ENCODE results near the gene SNAP23. TPM values are rescaled to one million over a fixed set of nuclear protein-coding genes. Genes with fewer than 3 reads are reported as not detected.

Gene SNAP23
- total RNA-seq, 1 experiment from 2014 or later, result 63.2 TPM

DNA sequence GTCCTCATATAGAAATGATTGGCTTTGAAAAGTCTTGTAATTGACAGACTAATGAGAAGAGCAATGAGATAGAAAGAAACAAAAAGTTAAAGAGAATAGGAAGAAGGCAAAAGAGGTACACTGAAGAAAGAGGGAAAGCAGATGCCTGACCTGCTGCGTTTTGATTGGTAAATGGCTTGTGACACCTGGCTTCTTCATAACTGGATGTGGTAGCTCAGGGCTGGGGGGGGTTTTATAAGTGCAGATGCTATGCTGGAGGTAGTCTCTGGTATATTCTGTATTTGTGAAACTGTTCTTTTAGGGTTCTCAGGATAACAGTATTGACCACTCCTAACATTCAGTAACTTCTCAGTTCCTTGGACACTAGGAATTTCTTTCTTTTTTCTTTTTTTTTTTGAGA lies 81.3 kb downstream of the SNAP23 start:
- no CpG with 5 or more reads among the region's 1 CpG for WGBS (ENCODE audit: extremely low coverage, insufficient read length, low lambda C conversion rate)

More for the DNA sequence above, 81.3 kb downstream of the SNAP23 start:
- no peaks in the 10 kb centered on the region for H3K9me3 ChIP-seq (ENCODE audit: control insufficient read depth, low read depth, low read length)
- H2AK5ac ChIP-seq (ENCODE audit: insufficient read length, low read length), result no peak overlapping the region
- no peak overlapping the region for H2BK5ac ChIP-seq (ENCODE audit: insufficient read length, low read length)
- Mint-ChIP-seq H3K9me3 (0 out of 5 replicates have a peak, but pooled peaks cover 0 to 2% of the 10 kb centered on the region in 2 experiments), H3K27ac (no peak overlapping the region), H3K4me3 (peak overlapping the region; percentile 91 to 94), H3K27me3 (ENCODE audit: low read depth) (peaks cover 66% of the 10 kb centered on the region), H3K36me3 (ENCODE audit: insufficient read depth in 1 of 3, low read depth in 3 of 3) (no peaks in the 10 kb centered on the region), H3K4me1 (peaks cover 18 to 20% of the 10 kb centered on the region in 2 experiments)
- no peak overlapping the region for H3K9ac ChIP-seq (ENCODE audit: extremely low read depth, insufficient read length, low read length)
- H4K91ac ChIP-seq (ENCODE audit: insufficient read length, low read depth, low read length), result no peak overlapping the region
- H3K56ac ChIP-seq (ENCODE audit: insufficient read length, low read depth, low read length), result no peak overlapping the region
- H3T11ph ChIP-seq (ENCODE audit: low read length), result no peak overlapping the region
- H3K4ac ChIP-seq (ENCODE audit: low read depth, low read length), result no peak overlapping the region
- H4K5ac ChIP-seq (ENCODE audit: insufficient read length, low read depth, low read length), result no peak overlapping the region
- H2BK12ac ChIP-seq (ENCODE audit: insufficient read length, low read depth, low read length), result no peak overlapping the region
- H3K79me1 ChIP-seq (ENCODE audit: insufficient read depth, low read depth, low read length, poor library complexity, severe bottlenecking), result no peaks in the 10 kb centered on the region
- no peak overlapping the region for H3K27ac ChIP-seq (ENCODE audit: insufficient read length, low read depth, low read length)
- H3K4me2 ChIP-seq (ENCODE audit: insufficient read depth, insufficient read length, low read length), result peak overlapping the region; percentile 62
- no peak overlapping the region for H2BK20ac ChIP-seq (ENCODE audit: low read depth, low read length, poor library complexity, severe bottlenecking)
- DNase-seq, result no peak
- TF ChIP-seq, protein P1, sequence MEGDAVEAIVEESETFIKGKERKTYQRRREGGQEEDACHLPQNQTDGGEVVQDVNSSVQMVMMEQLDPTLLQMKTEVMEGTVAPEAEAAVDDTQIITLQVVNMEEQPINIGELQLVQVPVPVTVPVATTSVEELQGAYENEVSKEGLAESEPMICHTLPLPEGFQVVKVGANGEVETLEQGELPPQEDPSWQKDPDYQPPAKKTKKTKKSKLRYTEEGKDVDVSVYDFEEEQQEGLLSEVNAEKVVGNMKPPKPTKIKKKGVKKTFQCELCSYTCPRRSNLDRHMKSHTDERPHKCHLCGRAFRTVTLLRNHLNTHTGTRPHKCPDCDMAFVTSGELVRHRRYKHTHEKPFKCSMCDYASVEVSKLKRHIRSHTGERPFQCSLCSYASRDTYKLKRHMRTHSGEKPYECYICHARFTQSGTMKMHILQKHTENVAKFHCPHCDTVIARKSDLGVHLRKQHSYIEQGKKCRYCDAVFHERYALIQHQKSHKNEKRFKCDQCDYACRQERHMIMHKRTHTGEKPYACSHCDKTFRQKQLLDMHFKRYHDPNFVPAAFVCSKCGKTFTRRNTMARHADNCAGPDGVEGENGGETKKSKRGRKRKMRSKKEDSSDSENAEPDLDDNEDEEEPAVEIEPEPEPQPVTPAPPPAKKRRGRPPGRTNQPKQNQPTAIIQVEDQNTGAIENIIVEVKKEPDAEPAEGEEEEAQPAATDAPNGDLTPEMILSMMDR (conservative IDR thresholded peaks at IDR 0.05), result no peak
- no peak overlapping the region for H3K14ac ChIP-seq (ENCODE audit: insufficient read depth, low read length)
- no peak overlapping the region for H2BK120ac ChIP-seq (ENCODE audit: low read depth, low read length, poor library complexity, severe bottlenecking)
- H2BK15ac ChIP-seq (ENCODE audit: low read depth, low read length), result no peak overlapping the region
- no peaks in the 10 kb centered on the region for H3K79me2 ChIP-seq (ENCODE audit: insufficient read depth, low read length)
- H2AFZ ChIP-seq (ENCODE audit: low read length), result no peak overlapping the region
- H4K8ac ChIP-seq (replicated peaks; ENCODE audit: insufficient read length, low read depth, low read length), result no peak overlapping the region
- H3K4me1 ChIP-seq (ENCODE audit: insufficient read depth, low read length), result no peaks in the 10 kb centered on the region; the same call in 1 of the 2 replicates
- no peak overlapping the region for H3K23ac ChIP-seq (ENCODE audit: insufficient read length, low read depth, low read length)
- H4K20me1 ChIP-seq (ENCODE audit: control insufficient read depth, insufficient read depth, insufficient read length), result no peaks in the 10 kb centered on the region
- H3K18ac ChIP-seq (ENCODE audit: insufficient read length, low read depth, low read length), result no peak overlapping the region
- H3K27me3 ChIP-seq (ENCODE audit: insufficient read depth, low read length), result peaks cover 7% of the 10 kb centered on the region; the same call in 1 of the 2 replicates
- peaks cover 13% of the 10 kb centered on the region for H3K23me2 ChIP-seq (ENCODE audit: insufficient read length, low read depth, low read length, poor library complexity, severe bottlenecking)
